EH (cell line): ENCODE results near the gene EOLA1.
"Not testable (repeated sequence)": the region's sequence is repeated elsewhere in the genome, so short reads cannot be mapped to it uniquely, and the experiment has no call there.

Experiments
- DNase-seq: peaks from one replicate; pipeline ENCODE4 v3.0.0-alpha.2; 2015; ENCODE audit warnings: low read depth

The EOLA1 gene

DNA sequence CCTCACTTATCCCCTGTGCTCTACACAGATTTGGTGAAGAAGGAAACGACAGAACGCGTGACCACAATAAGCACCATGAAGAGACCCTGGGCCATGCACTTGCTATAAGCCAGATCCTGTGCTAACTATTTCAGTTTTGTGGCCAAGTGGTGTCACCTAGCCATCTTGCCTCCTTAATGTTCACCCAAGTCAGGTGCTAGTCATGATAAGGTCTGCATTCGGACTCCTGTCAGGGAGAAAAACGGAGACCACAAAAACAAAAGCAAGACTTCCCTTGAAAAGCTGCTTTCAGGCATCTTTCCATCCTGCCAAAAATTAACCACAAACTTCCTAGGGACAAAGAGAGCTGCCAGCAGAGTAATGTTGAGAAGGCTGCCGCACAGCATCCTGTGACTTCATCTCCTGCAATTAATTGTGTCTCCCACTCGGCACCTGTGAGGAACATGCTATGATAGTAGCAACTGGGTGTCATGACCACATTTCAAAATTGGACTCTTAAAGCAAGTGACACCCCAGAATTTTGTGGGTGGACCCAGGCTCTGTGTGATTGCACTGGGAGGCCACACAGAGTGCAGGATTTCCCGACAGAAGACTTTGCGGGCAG lies 26.9 kb upstream of the EOLA1 start:
- DNase-seq, result peak; percentile 42

GRCh38 chrX:149515954-149516602 lies 24.7 kb upstream of the EOLA1 start:
- no peak for DNase-seq

DNA sequence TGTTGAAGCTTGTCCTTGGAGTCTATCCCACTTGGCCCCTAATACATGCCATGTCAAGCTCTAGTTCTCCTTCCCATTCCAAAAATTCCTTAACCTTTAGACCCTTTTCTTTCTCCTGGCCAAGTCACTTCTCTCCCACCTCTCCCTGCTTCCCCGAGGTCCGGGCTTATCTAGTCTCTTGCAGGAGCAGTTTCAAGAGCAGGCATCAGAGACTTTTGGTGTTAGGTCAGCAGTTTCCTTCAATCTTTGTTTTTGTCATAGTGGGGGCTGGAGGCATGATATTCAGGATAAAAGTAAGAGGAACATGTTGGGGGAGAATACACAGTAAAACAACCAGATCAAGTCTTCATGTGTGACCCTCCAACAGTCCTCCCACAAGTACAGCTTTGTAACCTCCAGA lies 24.2 kb upstream of the EOLA1 start:
- DNase-seq, result no peak

GRCh38 chrX:149517308-149517707 lies 23.5 kb upstream of the EOLA1 start:
- DNase-seq, result no peak

DNA sequence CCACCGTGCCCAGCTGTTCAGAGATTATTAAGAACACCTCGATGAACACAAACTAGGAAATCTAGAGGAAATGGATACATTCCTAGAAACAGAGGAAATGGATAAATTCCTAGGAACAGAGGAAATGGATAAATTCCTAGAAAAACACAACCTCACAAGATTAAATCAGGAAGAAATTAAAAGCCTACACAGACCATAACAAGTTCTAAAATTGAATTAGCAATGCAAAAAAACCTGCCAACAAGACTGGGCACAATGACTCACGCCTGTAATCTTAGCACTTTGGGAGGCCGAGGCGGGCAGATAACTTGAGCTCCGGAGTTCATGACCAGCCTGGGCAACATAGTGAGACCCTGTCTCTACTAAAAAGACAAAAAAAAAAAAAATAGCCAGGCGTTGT lies 22.6 kb upstream of the EOLA1 start:
- DNase-seq, result no peak

DNA sequence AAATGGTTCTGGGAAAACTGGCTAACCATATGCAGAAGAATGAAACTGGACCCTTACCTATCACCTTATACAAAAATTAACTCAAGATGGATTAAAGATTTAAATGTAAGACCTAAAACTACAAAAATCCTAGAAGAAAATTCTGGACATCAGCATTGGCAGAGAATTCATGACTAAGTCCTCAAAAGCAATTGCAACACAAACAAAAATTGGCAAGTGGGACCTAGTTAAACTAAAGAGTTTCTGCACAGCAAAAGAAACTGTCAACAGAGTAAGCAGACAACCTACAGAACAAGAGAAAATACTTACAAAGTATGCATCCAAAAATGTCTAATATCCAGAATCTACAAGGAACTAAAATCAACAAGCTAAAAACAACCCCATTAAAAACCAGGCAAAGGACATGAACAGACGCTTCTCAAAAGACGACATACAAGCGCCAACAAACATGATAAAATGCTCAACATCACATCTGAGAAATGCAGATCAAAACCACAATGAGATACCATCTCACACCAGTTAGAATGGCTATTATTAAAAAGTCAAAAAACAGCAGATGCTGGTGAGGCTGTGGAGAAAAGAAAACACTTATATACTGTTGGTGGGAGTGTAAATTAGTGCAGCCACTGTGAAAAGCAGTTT lies 20.1 kb upstream of the EOLA1 start:
- DNase-seq, result peak; percentile 42

DNA sequence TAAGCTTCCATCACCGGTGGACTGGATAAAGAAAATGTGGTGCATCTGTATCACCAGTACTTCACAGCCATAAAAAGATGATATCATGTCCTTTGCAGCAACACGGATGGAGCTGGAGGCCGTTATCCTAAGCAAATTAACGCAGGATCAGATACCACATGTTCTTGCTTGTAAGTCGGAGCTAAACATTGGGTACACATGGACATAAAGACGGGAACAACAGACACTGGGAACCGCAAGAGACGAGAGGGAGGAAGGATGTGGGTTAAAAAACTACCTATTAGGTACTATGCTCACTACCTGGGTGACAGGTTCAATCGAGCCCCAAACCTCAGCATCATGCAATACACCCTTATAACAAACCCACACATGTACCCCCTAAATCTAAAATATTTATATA lies 19.4 kb upstream of the EOLA1 start:
- DNase-seq, result no peak

DNA sequence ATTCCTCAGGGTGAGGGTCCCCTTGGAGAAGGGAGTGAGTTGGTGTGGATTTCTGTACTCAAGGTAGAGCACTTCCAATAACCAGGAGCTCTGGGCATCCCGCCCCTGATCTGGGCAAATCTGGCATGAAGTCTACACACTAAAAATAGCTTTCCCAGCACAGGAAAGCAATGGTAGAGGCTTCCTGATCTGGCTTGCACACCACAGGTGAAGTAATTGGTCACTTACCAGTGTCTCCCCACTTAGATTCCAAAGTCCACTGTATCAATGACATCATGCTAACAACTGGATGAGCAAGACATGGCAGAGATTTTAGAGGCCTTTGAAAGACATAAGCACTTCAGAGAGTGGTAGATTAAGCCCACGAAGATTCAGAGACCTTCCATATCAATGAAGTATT lies 17.9 kb upstream of the EOLA1 start:
- no peak for DNase-seq

DNA sequence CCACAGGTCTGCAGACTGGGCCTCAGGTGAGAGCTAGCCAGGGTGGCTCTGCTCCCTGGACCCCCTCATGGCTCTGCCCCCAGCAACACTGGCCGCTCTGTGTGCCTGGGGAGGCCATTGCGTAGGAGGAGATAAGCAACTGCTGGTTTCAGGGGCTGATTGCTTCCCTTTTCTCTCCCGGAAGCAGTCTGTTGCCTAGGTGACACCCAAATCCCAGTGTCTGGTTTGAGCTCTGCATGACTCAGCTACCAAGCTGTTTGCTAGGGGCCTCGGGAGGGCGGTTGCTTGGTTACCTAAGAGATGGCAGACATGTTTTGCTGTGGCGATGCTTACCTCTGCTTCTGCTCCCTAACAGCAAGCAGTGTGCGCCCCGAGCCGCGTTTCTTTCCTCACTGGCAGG lies 15.4 kb upstream of the EOLA1 start:
- DNase-seq, result peak; percentile 85

DNA sequence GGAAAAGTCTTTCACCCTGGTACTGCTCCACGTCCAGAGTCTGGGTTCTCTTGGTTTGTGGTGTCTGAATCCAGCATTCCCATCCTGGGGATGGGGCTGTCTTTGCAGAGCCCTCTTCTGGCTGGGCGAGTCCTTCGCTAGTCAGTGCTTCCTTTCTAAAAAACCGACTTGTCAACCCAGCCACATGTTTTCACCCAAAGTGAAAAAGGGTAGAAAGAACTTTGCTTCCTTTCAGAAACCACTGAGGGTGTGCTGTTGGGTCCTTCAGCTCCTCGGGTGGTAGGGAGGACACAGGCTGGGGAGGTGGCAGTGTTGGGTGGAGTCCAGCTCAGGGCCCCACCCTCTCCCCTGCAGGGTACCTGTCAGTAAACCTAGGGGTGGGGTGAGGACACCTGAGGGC lies 14.9 kb upstream of the EOLA1 start:
- not testable (repeated sequence) for DNase-seq

- DNase-seq, result not testable (repeated sequence)
Observed at GRCh38 chrX:149526318-149527033, 14.3 kb upstream of the EOLA1 start.

- peak; percentile 40 for DNase-seq
Observed at GRCh38 chrX:149527705-149528104, 13.1 kb upstream of the EOLA1 start.

DNA sequence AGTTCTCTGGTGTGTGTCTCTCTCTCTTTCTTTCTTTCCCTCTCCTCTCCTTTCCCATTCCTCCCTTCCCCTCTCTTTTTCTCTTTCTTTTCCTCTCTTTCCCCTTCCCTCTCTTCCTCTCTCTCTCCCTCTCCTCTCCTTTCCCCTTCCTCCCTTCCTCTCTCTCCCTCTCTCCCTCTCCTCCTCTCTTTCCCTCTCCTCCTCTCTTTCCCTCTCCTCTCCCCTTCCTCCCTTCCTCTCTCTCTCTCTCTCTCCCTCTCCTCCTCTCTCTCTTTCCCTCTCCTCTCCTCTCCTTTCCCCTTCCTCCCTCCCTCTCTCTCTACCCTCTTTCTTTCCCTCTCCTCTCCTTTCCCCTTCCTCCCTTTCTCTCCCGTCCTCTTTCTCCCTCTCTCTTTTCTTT lies 12.4 kb upstream of the EOLA1 start:
- no peak for DNase-seq

DNA sequence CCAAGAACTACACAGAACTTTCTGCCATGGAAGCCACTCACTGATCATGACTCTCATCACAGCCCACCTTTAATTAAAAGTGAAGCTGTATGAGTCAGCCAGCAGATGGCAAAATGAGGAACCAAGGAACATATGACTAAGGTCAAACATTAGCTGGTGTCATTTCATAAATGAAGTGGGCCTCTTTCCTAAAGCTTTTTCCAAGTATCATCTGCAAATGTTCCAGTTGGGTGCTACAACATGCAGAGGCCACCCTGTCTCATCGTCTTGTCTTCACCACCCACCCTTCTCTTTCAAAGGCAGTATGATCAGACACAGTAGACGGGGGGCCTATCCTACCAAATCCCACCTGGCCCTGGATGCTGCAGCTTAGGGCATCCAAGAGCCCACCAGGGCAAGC lies 9.2 kb upstream of the EOLA1 start:
- DNase-seq, result no peak

DNA sequence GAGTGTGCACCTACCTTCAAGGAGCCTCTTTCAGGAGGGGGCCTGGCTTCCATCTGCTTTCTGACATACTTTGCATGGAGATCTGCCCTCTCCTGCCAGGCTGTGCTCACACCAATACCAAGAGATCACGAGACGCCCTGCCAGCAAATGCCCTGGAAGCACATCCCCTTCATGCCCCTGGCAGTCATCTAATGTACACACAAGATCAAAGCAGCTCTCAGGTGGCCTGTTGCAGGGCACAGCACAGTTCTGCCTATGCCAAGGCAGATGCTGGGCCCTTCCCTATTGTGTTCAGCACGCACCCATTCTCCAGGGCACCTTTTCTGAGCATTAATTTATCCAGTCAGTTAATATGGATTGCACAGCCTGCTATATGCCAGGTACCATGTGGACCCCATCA lies 7.9 kb upstream of the EOLA1 start:
- not testable (repeated sequence) for DNase-seq

DNA sequence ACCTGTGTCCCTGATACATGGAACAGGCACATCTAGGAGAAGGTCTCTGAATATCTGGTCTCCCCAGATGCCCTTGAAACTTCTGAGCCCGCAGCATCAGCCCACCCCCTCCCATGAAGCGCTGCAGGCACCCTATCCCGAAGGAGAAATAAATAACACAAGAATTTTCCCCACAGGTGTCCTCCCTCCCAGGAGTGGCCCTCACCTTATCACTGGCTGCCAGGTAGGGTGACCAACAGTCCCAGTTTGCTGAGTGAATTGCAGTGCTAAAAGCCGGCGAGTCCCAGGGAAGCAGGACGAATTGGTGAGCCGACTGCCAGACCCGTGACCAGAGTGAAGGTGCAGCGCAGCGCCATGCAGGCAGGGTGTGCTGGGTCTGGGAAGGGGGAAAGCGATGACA lies 6.8 kb upstream of the EOLA1 start:
- DNase-seq, result not testable (repeated sequence)

- not testable (repeated sequence) for DNase-seq
Observed at GRCh38 chrX:149534926-149535602, 5.7 kb upstream of the EOLA1 start.

DNA sequence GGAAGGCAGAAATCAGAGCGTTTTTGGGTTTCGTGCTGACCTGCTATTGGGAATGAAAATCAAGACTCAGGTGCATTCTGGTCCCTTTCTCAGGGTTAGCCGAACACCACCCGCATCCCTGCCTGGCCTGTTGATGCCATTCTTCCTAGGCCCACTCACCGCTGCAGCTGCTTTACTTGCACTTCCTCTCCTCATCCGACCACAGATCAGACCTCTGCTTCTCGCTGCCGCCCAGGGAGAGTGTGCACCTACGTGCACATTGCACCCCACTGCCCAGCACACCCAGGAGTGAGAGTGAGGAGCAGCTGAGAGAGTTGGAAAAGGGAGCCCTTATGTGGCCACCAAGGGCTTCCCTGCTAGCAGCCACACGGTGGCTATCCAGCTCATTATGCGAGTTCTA lies 3.3 kb upstream of the EOLA1 start:
- DNase-seq, result not testable (repeated sequence)

GRCh38 chrX:149539283-149540130 lies 1.3 kb upstream of the EOLA1 start:
- DNase-seq, result peak; percentile 96

GRCh38 chrX:149540131-149540620 lies 636 bp upstream of the EOLA1 start:
- peak; percentile 92 for DNase-seq

- DNase-seq, result no peak
Observed at GRCh38 chrX:149541521-149542047, 772 bp downstream of the EOLA1 start.
